ENCODE results near the gene DNAJB13. TPM values are rescaled to one million over a fixed set of nuclear protein-coding genes. Genes with fewer than 3 reads are reported as not detected.
"Not testable (repeated sequence)": the region's sequence is repeated elsewhere in the genome, so short reads cannot be mapped to it uniquely, and the experiment has no call there.

DNAJB13 gene
- 0.35 TPM for polyA plus RNA-seq

- no peaks in the 10 kb centered on the region for H3K9me3 Mint-ChIP-seq
- peak within 1 kb of the TSS in 2 of 3 donors; percentile 10 to 57 for H3K27ac Mint-ChIP-seq
- H3K36me3 Mint-ChIP-seq = peaks cover 4% of the 10 kb centered on the region
- H3K4me3 Mint-ChIP-seq = peak within 1 kb of the TSS in 1 of 4 donors; percentile 5
- H3K27me3 Mint-ChIP-seq = peaks cover 4% of the 10 kb centered on the region
- peaks cover 0 to 2% (median 0%) of the 10 kb centered on the region in 3 donors for H3K4me1 Mint-ChIP-seq
Observed at GRCh38 chr11:73950869-73951710, at the start of gene DNAJB13. DNAJB13 (plus strand) TSS chr11:73951026; CDS start chr11:73951070, 44 bp downstream.

GRCh38 chr11:73902303-73902702, 48.5 kb upstream of the DNAJB13 start:
- no peak overlapping the region for H3K4me3 Mint-ChIP-seq
- no peaks in the 10 kb centered on the region for H3K27me3 Mint-ChIP-seq
- no peaks in the 10 kb centered on the region for H3K4me1 Mint-ChIP-seq
- H3K36me3 Mint-ChIP-seq = peaks cover 14% of the 10 kb centered on the region
- H3K9me3 Mint-ChIP-seq = no peaks in the 10 kb centered on the region
- no peak overlapping the region for H3K27ac Mint-ChIP-seq

- Mint-ChIP-seq H3K9me3 (no peaks in the 10 kb centered on the region), H3K36me3 (peaks cover 10% of the 10 kb centered on the region), H3K4me1 (peaks cover 0 to 2% (median 0%) of the 10 kb centered on the region in 3 donors), H3K27ac (no peak overlapping the region), H3K4me3 (no peak overlapping the region), H3K27me3 (no peaks in the 10 kb centered on the region)
Observed at GRCh38 chr11:73907191-73907590, 43.6 kb upstream of the DNAJB13 start.

- no peak overlapping the region for H3K4me3 Mint-ChIP-seq
- no peak overlapping the region for H3K27ac Mint-ChIP-seq
- peaks cover 11% of the 10 kb centered on the region for H3K36me3 Mint-ChIP-seq
- H3K27me3 Mint-ChIP-seq = no peaks in the 10 kb centered on the region
- no peaks in the 10 kb centered on the region for H3K9me3 Mint-ChIP-seq
- peaks cover 0 to 2% (median 0%) of the 10 kb centered on the region in 3 donors for H3K4me1 Mint-ChIP-seq
Observed at GRCh38 chr11:73912026-73912425, 38.8 kb upstream of the DNAJB13 start.

GRCh38 chr11:73913472-73913871, 37.4 kb upstream of the DNAJB13 start:
- peaks cover 0 to 2% (median 0%) of the 10 kb centered on the region in 3 donors for H3K4me1 Mint-ChIP-seq
- H3K9me3 Mint-ChIP-seq = no peaks in the 10 kb centered on the region
- no peak overlapping the region for H3K27ac Mint-ChIP-seq
- no peaks in the 10 kb centered on the region for H3K27me3 Mint-ChIP-seq
- peaks cover 12% of the 10 kb centered on the region for H3K36me3 Mint-ChIP-seq
- no peak overlapping the region for H3K4me3 Mint-ChIP-seq

GRCh38 chr11:73914284-73914683, 36.5 kb upstream of the DNAJB13 start:
- peaks cover 19% of the 10 kb centered on the region for H3K36me3 Mint-ChIP-seq
- no peak overlapping the region for H3K27ac Mint-ChIP-seq
- no peaks in the 10 kb centered on the region for H3K27me3 Mint-ChIP-seq
- H3K4me1 Mint-ChIP-seq = peaks cover 0 to 2% (median 0%) of the 10 kb centered on the region in 3 donors
- no peaks in the 10 kb centered on the region for H3K9me3 Mint-ChIP-seq
- no peak overlapping the region for H3K4me3 Mint-ChIP-seq

- Mint-ChIP-seq H3K9me3 (no peaks in the 10 kb centered on the region), H3K27ac (peak overlapping the region in 1 of 3 donors; percentile 81), H3K27me3 (no peaks in the 10 kb centered on the region), H3K4me3 (no peak overlapping the region), H3K4me1 (peaks cover 0 to 2% (median 0%) of the 10 kb centered on the region in 3 donors), H3K36me3 (peaks cover 19% of the 10 kb centered on the region)
Observed at GRCh38 chr11:73916435-73916834, 34.4 kb upstream of the DNAJB13 start.

GRCh38 chr11:73921180-73921579, 29.6 kb upstream of the DNAJB13 start:
- Mint-ChIP-seq H3K36me3 (peaks cover 20% of the 10 kb centered on the region), H3K9me3 (no peaks in the 10 kb centered on the region), H3K27me3 (no peaks in the 10 kb centered on the region), H3K4me1 (no peaks in the 10 kb centered on the region), H3K4me3 (no peak overlapping the region), H3K27ac (no peak overlapping the region)

- Mint-ChIP-seq H3K36me3 (peaks cover 7% of the 10 kb centered on the region), H3K27me3 (no peaks in the 10 kb centered on the region), H3K27ac (no peak overlapping the region), H3K9me3 (no peaks in the 10 kb centered on the region), H3K4me3 (no peak overlapping the region), H3K4me1 (no peaks in the 10 kb centered on the region)
Observed at GRCh38 chr11:73929388-73929787, 21.4 kb upstream of the DNAJB13 start.

GRCh38 chr11:73931039-73931645, 19.7 kb upstream of the DNAJB13 start:
- H3K27me3 Mint-ChIP-seq = no peaks in the 10 kb centered on the region
- peak overlapping the region in 1 of 3 donors; percentile 39 for H3K27ac Mint-ChIP-seq

GRCh38 chr11:73931951-73932350, 18.9 kb upstream of the DNAJB13 start:
- H3K4me1 Mint-ChIP-seq = no peaks in the 10 kb centered on the region
- no peak overlapping the region for H3K4me3 Mint-ChIP-seq
- peaks cover 5% of the 10 kb centered on the region for H3K36me3 Mint-ChIP-seq

More at GRCh38 chr11:73931039-73931645, 19.7 kb upstream of the DNAJB13 start:
- H3K36me3 Mint-ChIP-seq = peaks cover 5% of the 10 kb centered on the region
- no peaks in the 10 kb centered on the region for H3K4me1 Mint-ChIP-seq
- H3K4me3 Mint-ChIP-seq = no peak overlapping the region
- H3K9me3 Mint-ChIP-seq = no peaks in the 10 kb centered on the region

GRCh38 chr11:73932781-73933180, 18.0 kb upstream of the DNAJB13 start:
- no peak overlapping the region for H3K4me3 Mint-ChIP-seq
- no peaks in the 10 kb centered on the region for H3K27me3 Mint-ChIP-seq
- peaks cover 5% of the 10 kb centered on the region for H3K36me3 Mint-ChIP-seq
- H3K27ac Mint-ChIP-seq = no peak overlapping the region
- no peaks in the 10 kb centered on the region for H3K9me3 Mint-ChIP-seq
- H3K4me1 Mint-ChIP-seq = no peaks in the 10 kb centered on the region

More at GRCh38 chr11:73931951-73932350, 18.9 kb upstream of the DNAJB13 start:
- Mint-ChIP-seq H3K27me3 (no peaks in the 10 kb centered on the region), H3K27ac (no peak overlapping the region), H3K9me3 (no peaks in the 10 kb centered on the region)

- H3K4me3 Mint-ChIP-seq, H3K4me1 Mint-ChIP-seq, H3K9me3 Mint-ChIP-seq, H3K27me3 Mint-ChIP-seq, H3K27ac Mint-ChIP-seq, H3K36me3 Mint-ChIP-seq: not testable (repeated sequence)
Observed at GRCh38 chr11:73936047-73936446, 14.8 kb upstream of the DNAJB13 start.

GRCh38 chr11:73939096-73939495, 11.7 kb upstream of the DNAJB13 start:
- no peaks in the 10 kb centered on the region for H3K9me3 Mint-ChIP-seq
- H3K36me3 Mint-ChIP-seq = peaks cover 3% of the 10 kb centered on the region
- H3K27me3 Mint-ChIP-seq = no peaks in the 10 kb centered on the region
- H3K4me3 Mint-ChIP-seq = no peak overlapping the region
- H3K27ac Mint-ChIP-seq = no peak overlapping the region
- no peaks in the 10 kb centered on the region for H3K4me1 Mint-ChIP-seq

- Mint-ChIP-seq H3K36me3 (peaks cover 3% of the 10 kb centered on the region), H3K27me3 (no peaks in the 10 kb centered on the region), H3K9me3 (no peaks in the 10 kb centered on the region)
Observed at GRCh38 chr11:73940801-73941570, 9.8 kb upstream of the DNAJB13 start.

More at GRCh38 chr11:73940801-73941570, 9.8 kb upstream of the DNAJB13 start:
- no peak overlapping the region for H3K4me3 Mint-ChIP-seq
- no peaks in the 10 kb centered on the region for H3K4me1 Mint-ChIP-seq
- no peak overlapping the region for H3K27ac Mint-ChIP-seq

All from IgD-negative memory B cell (primary cell).